ENCODE data around the gene FBXO21. TPM values are rescaled to one million over a fixed set of nuclear protein-coding genes. Genes with fewer than 3 reads are reported as not detected.

Gene FBXO21
- total and polyA plus RNA-seq, 2 donors from 2014 or later, result 28.9 to 45.0 TPM

- no peak for TF ChIP-seq CTCF (IDR thresholded peaks at IDR 0.05; ENCODE audit: borderline replicate concordance, extremely low read depth, insufficient read depth)
- H3K9ac ChIP-seq (ENCODE audit: low read length in 3 of 3), result no peak overlapping the region
- no peak overlapping the region for H3K4me3 ChIP-seq (ENCODE audit: low read length in 3 of 3)
- intact Hi-C loops (cut with DNase I), result no loop called here
- no peaks in the 10 kb centered on the region for H3K27me3 ChIP-seq (ENCODE audit: control insufficient read depth, insufficient read depth, low read length)
- H3K36me3 ChIP-seq (ENCODE audit: control insufficient read depth in 2 of 3, insufficient read depth in 3 of 3, low read length in 3 of 3), result peaks cover 5 to 20% (median 18%) of the 10 kb centered on the region in 3 donors
- no peaks in the 10 kb centered on the region for H3K4me1 ChIP-seq (ENCODE audit: control insufficient read depth in 2 of 3, insufficient read depth in 2 of 3, low read depth in 1 of 3, low read length in 3 of 3)
- DNase-seq, result no peak
- no peak overlapping the region for H3K27ac ChIP-seq (ENCODE audit: low read depth in 2 of 2, low read length in 2 of 2)
- no peak for FAIRE-seq
- no peaks in the 10 kb centered on the region for H3K9me3 ChIP-seq (ENCODE audit: control insufficient read depth in 2 of 3, insufficient read depth in 1 of 3, low read length in 3 of 3)
These were observed 49.0 kb downstream of the FBXO21 start for GRCh38 chr12:117141097-117141898.

GRCh38 chr12:117140397-117141096 lies 49.7 kb downstream of the FBXO21 start:
- H3K27me3 ChIP-seq (ENCODE audit: control insufficient read depth, insufficient read depth, low read length), result no peaks in the 10 kb centered on the region
- DNase-seq, result no peak
- H3K27ac ChIP-seq (ENCODE audit: low read depth in 2 of 2, low read length in 2 of 2), result no peak overlapping the region
- no peaks in the 10 kb centered on the region for H3K9me3 ChIP-seq (ENCODE audit: control insufficient read depth in 2 of 3, insufficient read depth in 1 of 3, low read length in 3 of 3)
- H3K36me3 ChIP-seq (ENCODE audit: control insufficient read depth in 2 of 3, insufficient read depth in 3 of 3, low read length in 3 of 3), result peaks cover 2 to 12% (median 11%) of the 10 kb centered on the region in 3 donors
- intact Hi-C loops (cut with DNase I), result no loop called here
- H3K4me3 ChIP-seq (ENCODE audit: low read length in 3 of 3), result no peak overlapping the region
- no peak for TF ChIP-seq CTCF (IDR thresholded peaks at IDR 0.05; ENCODE audit: borderline replicate concordance, extremely low read depth, insufficient read depth)
- H3K4me1 ChIP-seq (ENCODE audit: control insufficient read depth in 2 of 3, insufficient read depth in 2 of 3, low read depth in 1 of 3, low read length in 3 of 3), result no peaks in the 10 kb centered on the region
- no peak overlapping the region for H3K9ac ChIP-seq (ENCODE audit: low read length in 3 of 3)
- FAIRE-seq, result no peak

GRCh38 chr12:117139025-117139717 lies 51.1 kb downstream of the FBXO21 start:
- DNase-seq, result no peak
- H3K27me3 ChIP-seq (ENCODE audit: control insufficient read depth, insufficient read depth, low read length), result no peaks in the 10 kb centered on the region
- H3K9ac ChIP-seq (ENCODE audit: low read length in 3 of 3), result no peak overlapping the region
- TF ChIP-seq CTCF (IDR thresholded peaks at IDR 0.05; ENCODE audit: borderline replicate concordance, extremely low read depth, insufficient read depth), result no peak
- no peaks in the 10 kb centered on the region for H3K9me3 ChIP-seq (ENCODE audit: control insufficient read depth in 2 of 3, insufficient read depth in 1 of 3, low read length in 3 of 3)
- no peak for FAIRE-seq
- no peak overlapping the region for H3K4me3 ChIP-seq (ENCODE audit: low read length in 3 of 3)
- H3K36me3 ChIP-seq (ENCODE audit: control insufficient read depth in 2 of 3, insufficient read depth in 3 of 3, low read length in 3 of 3), result peaks cover 0 to 5% (median 4%) of the 10 kb centered on the region in 3 donors
- no peaks in the 10 kb centered on the region for H3K4me1 ChIP-seq (ENCODE audit: control insufficient read depth in 2 of 3, insufficient read depth in 2 of 3, low read depth in 1 of 3, low read length in 3 of 3)
- intact Hi-C loops (cut with DNase I), result no loop called here
- no peak overlapping the region for H3K27ac ChIP-seq (ENCODE audit: low read depth in 2 of 2, low read length in 2 of 2)
